Loucy (cell line): ENCODE data around the gene PERCC1.

Source experiments
- H2AFZ ChIP-seq: fragments of 200-600 bp; sonication (generic); 2 replicates; pipeline ENCODE4 v1.6.0; 2016; ENCODE audit warnings: antibody characterized with exemption, mild to moderate bottlenecking, low read length, moderate library complexity
- H3F3A ChIP-seq: fragments of 200-600 bp; 2 replicates; pipeline ENCODE4 v1.6.0; 2016; ENCODE audit warnings: antibody characterized with exemption, low read depth, mild to moderate bottlenecking
- H3K27me3 ChIP-seq: fragments of 200-600 bp; sonication (generic); 2 replicates; pipeline ENCODE4 v1.6.1; 2014; ENCODE audit warnings: low read length, mild to moderate bottlenecking; ENCODE audit not compliant: insufficient read depth, poor library complexity, severe bottlenecking
- H3K36me3 ChIP-seq: fragments of 200-600 bp; sonication (generic); 2 replicates; pipeline ENCODE4 v1.6.1; 2016; ENCODE audit warnings: low read length; ENCODE audit not compliant: insufficient read depth
- H3K4me1 ChIP-seq: fragments of 200-600 bp; sonication (generic); 2 replicates; pipeline ENCODE4 v1.5.1; 2014; ENCODE audit warnings: low read length, mild to moderate bottlenecking; ENCODE audit not compliant: insufficient read depth, poor library complexity, severe bottlenecking
- H3K4me2 ChIP-seq: fragments of 200-600 bp; sonication (generic); 2 replicates; pipeline ENCODE4 v1.6.0; 2014; ENCODE audit warnings: antibody characterized with exemption, low read length, low read depth, mild to moderate bottlenecking; ENCODE audit not compliant: poor library complexity, severe bottlenecking
- H3K4me3 ChIP-seq: fragments of 200-600 bp; sonication (generic); 2 replicates; pipeline ENCODE4 v1.5.1; 2014; ENCODE audit warnings: low read length, mild to moderate bottlenecking, mixed read lengths; ENCODE audit not compliant: poor library complexity, severe bottlenecking
- H3K79me2 ChIP-seq: fragments of 200-600 bp; sonication (generic); 2 replicates; pipeline ENCODE4 v1.6.1; 2014; ENCODE audit warnings: low read length; ENCODE audit not compliant: insufficient read depth
- H3K9ac ChIP-seq: fragments of 200-600 bp; sonication (generic); 2 replicates; pipeline ENCODE4 v1.6.0; 2014; ENCODE audit warnings: mild to moderate bottlenecking, low read depth, low read length, moderate library complexity; ENCODE audit not compliant: poor library complexity, severe bottlenecking
- H3K9me2 ChIP-seq: fragments of 200-600 bp; sonication (generic); replicated peaks from 2 replicates; pipeline ENCODE4 v1.6.1; 2016; ENCODE audit warnings: low read depth, low read length, mixed read lengths
- H3K9me3 ChIP-seq: fragments of 200-600 bp; sonication (generic); 2 replicates; pipeline ENCODE4 v1.6.1; 2014; ENCODE audit warnings: mild to moderate bottlenecking, antibody characterized with exemption, low read length, low read depth; ENCODE audit not compliant: insufficient read depth
- H4K20me1 ChIP-seq: fragments of 200-600 bp; sonication (generic); 2 replicates; pipeline ENCODE4 v1.6.0; 2014; ENCODE audit warnings: antibody characterized with exemption, low read length, mild to moderate bottlenecking; ENCODE audit not compliant: insufficient read depth, poor library complexity, severe bottlenecking
- EZH2phosphoT487 ChIP-seq: fragments of 200-600 bp; IDR thresholded peaks from 2 replicates; pipeline ENCODE4 v1.6.1; 2018; ENCODE audit warnings: antibody characterized with exemption, mild to moderate bottlenecking, moderate library complexity, borderline replicate concordance
- TF ChIP-seq, protein P1 (sequence below): fragments of 200-600 bp; sonication (generic); conservative IDR thresholded peaks from 2 replicates; pipeline ENCODE4 v1.5.1; 2014; ENCODE audit warnings: mild to moderate bottlenecking, antibody characterized with exemption, low read length

The PERCC1 gene

DNA sequence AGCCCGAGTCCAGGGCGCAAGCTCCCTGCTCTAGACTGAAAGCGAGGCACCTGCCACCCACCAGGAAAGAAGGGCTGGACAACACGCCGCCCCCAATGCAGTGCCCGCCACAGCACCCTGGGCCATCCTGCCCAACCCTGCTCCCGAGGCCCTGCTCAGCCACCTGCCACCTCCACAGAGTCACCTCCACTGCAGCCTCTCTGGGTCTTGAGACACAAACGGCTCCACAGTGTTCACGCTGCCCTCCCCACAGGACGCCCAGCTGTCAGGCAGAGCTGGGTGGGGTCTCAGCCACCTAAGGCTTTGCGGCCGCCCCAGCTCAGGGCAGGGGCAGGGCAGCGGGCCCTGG is 34.7 kb downstream of the PERCC1 start:
- no peak overlapping the region for H2AFZ ChIP-seq
- no peaks in the 10 kb centered on the region for H3K4me1 ChIP-seq
- H3K9me2 ChIP-seq, result no peaks in the 10 kb centered on the region
- H3K9ac ChIP-seq, result no peak overlapping the region
- no peaks in the 10 kb centered on the region for H4K20me1 ChIP-seq
- H3K27me3 ChIP-seq, result no peaks in the 10 kb centered on the region
- H3K79me2 ChIP-seq, result no peaks in the 10 kb centered on the region
- no peaks in the 10 kb centered on the region for H3K36me3 ChIP-seq
- H3K4me2 ChIP-seq, result no peak overlapping the region
- no peaks in the 10 kb centered on the region for H3F3A ChIP-seq
- no peak overlapping the region for H3K4me3 ChIP-seq
- TF ChIP-seq, protein P1, sequence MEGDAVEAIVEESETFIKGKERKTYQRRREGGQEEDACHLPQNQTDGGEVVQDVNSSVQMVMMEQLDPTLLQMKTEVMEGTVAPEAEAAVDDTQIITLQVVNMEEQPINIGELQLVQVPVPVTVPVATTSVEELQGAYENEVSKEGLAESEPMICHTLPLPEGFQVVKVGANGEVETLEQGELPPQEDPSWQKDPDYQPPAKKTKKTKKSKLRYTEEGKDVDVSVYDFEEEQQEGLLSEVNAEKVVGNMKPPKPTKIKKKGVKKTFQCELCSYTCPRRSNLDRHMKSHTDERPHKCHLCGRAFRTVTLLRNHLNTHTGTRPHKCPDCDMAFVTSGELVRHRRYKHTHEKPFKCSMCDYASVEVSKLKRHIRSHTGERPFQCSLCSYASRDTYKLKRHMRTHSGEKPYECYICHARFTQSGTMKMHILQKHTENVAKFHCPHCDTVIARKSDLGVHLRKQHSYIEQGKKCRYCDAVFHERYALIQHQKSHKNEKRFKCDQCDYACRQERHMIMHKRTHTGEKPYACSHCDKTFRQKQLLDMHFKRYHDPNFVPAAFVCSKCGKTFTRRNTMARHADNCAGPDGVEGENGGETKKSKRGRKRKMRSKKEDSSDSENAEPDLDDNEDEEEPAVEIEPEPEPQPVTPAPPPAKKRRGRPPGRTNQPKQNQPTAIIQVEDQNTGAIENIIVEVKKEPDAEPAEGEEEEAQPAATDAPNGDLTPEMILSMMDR, result no peak
- no peak for TF ChIP-seq EZH2phosphoT487
- no peaks in the 10 kb centered on the region for H3K9me3 ChIP-seq

DNA sequence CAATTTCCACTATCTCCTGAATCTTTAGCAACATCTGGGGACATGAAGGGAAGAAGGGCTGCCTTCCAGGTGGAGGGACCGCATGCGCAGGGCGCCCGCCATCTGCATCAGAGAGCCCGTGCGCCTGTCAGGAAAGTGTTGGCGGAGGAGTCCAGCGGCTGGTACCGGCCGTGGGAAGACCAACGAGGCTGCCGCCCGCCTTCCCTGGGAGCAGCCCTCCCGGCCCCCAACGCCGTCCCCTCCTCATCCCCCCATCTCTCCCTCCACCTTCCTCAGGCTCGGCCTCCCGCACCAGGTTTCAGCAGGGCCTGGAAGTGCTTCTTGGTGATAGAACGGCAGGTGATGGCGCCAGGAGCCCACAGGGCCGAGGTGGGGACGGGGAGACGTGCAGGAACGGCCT is 35.2 kb downstream of the PERCC1 start:
- TF ChIP-seq, protein P1, result no peak
- no peak for TF ChIP-seq EZH2phosphoT487
- H3F3A ChIP-seq, result no peaks in the 10 kb centered on the region
- no peak overlapping the region for H2AFZ ChIP-seq
- H3K9ac ChIP-seq, result no peak overlapping the region
- no peaks in the 10 kb centered on the region for H3K4me1 ChIP-seq
- H4K20me1 ChIP-seq, result no peaks in the 10 kb centered on the region
- no peaks in the 10 kb centered on the region for H3K9me2 ChIP-seq
- H3K27me3 ChIP-seq, result no peaks in the 10 kb centered on the region
- no peak overlapping the region for H3K4me3 ChIP-seq
- no peaks in the 10 kb centered on the region for H3K79me2 ChIP-seq
- H3K36me3 ChIP-seq, result no peaks in the 10 kb centered on the region
- no peak overlapping the region for H3K4me2 ChIP-seq
- no peaks in the 10 kb centered on the region for H3K9me3 ChIP-seq

DNA sequence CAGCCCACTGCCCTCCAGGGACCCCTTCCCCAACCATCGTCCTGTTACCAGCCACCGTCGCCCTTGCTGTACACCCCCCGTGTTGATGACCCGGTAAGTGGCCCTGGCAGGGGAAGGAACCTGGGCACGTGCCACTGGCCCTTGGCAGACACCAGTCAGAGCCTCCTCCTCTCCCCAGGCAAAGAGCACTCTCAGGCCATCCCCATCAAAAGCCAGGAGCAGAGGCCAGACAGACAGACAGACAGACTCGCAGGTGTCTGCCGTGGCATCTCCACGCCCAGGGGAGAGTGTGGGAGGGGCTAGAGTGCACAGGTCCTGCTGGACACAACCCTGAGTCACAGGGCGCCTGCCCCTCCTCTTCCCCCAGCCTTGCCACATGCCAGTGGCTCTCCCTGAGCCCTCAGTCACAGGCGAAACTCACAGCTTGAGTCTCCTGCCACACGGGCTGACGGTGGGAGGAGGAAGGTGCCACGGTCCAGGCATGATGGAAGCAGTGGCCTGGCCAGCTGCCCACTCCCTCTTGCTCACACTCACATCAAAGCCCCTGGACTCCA is 36.2 kb downstream of the PERCC1 start:
- H3K79me2 ChIP-seq, result no peaks in the 10 kb centered on the region
- TF ChIP-seq EZH2phosphoT487, result no peak
- TF ChIP-seq, protein P1, result no peak

More for the DNA sequence above, 36.2 kb downstream of the PERCC1 start:
- no peak overlapping the region for H2AFZ ChIP-seq
- H3K9ac ChIP-seq, result no peak overlapping the region
- H3K9me3 ChIP-seq, result no peaks in the 10 kb centered on the region
- H4K20me1 ChIP-seq, result no peaks in the 10 kb centered on the region
- H3K4me1 ChIP-seq, result no peaks in the 10 kb centered on the region
- no peaks in the 10 kb centered on the region for H3F3A ChIP-seq
- H3K27me3 ChIP-seq, result no peaks in the 10 kb centered on the region
- H3K9me2 ChIP-seq, result no peaks in the 10 kb centered on the region
- H3K4me3 ChIP-seq, result no peak overlapping the region
- H3K4me2 ChIP-seq, result no peak overlapping the region
- no peaks in the 10 kb centered on the region for H3K36me3 ChIP-seq
